Activated naive CD4-positive, alpha-beta T cell treated with Interleukin-2 at 50 U/mL for 16 hours (primary cell): ENCODE data around the gene POLA2.
"Not testable (repeated sequence)": the region's sequence is repeated elsewhere in the genome, so short reads cannot be mapped to it uniquely, and the experiment has no call there.

Experiments
- DNase-seq: peaks from one replicate; pipeline ENCODE4 v3.0.0-alpha.2; 2020

The POLA2 gene, protein sequence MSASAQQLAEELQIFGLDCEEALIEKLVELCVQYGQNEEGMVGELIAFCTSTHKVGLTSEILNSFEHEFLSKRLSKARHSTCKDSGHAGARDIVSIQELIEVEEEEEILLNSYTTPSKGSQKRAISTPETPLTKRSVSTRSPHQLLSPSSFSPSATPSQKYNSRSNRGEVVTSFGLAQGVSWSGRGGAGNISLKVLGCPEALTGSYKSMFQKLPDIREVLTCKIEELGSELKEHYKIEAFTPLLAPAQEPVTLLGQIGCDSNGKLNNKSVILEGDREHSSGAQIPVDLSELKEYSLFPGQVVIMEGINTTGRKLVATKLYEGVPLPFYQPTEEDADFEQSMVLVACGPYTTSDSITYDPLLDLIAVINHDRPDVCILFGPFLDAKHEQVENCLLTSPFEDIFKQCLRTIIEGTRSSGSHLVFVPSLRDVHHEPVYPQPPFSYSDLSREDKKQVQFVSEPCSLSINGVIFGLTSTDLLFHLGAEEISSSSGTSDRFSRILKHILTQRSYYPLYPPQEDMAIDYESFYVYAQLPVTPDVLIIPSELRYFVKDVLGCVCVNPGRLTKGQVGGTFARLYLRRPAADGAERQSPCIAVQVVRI

DNA sequence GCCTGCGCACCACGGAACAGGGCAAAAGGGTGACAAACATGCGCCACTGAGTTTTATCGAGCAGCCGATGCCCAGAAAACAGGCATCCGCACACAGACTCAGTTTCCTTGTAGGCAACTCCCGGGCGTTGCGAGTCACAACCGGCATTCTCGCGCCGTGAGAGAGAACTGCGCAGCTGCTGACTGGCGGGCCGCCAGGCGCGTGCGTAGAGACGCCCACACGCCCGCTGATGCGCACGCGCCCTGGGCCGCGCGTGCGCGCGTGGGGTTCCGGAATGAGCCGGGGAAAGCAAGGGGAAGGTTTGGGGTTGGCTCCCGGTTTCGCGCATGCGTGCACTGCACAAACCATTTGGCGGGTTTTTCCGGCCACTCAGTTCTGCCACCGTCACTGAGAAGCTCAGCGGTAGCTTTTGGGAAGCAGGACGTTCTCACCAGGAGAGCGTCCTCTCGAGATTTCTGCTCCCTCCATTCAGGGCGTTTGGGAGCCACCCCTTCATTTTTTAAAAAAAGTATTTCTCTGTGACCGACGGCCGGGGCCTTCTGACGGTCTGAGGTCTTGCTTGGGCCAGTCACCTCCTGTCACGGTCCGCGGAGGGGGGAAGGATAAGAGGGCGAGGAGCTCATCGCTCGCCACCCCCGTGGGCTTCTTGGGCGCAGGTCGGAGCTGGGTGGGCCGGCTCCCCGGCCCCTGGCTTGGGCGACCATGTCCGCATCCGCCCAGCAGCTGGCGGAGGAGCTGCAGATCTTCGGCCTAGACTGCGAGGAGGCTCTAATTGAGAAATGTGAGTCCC is at the start of gene POLA2:
Gene POLA2, plus strand, starts transcription at position 372 of the 790 bp plus-strand sequence. Its CDS starts 331 bp downstream, at position 703.
- peak; percentile 95 for DNase-seq

DNA sequence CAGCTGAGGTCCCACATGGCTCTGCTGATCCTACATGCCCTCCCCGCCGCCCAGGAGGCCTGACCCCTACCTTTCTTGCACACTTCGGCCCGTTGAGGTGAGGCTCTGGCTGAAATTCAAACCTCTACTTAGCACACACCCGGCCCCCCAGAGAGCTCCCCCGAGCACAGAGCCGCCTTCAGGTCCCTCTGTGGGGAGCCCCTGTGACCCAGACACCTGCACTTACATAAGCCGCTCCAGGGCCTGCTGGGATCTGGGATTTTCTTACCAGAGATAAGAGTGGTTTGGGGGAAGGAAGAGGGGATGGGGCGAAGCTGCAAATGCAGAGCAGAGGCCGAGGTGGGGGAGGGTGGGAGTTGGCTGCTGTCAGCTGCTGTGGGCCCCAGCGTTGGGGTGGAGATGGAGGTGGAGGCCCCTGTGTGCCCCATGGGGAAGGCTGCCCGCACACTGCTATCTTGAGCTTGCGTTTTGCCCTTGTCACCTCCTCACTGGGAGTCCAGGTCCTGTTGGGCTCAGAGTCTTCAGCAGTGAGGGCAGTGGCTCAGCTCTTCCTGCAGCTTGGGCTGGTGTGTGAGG is 49.4 kb upstream of the POLA2 start:
- no peak for DNase-seq

DNA sequence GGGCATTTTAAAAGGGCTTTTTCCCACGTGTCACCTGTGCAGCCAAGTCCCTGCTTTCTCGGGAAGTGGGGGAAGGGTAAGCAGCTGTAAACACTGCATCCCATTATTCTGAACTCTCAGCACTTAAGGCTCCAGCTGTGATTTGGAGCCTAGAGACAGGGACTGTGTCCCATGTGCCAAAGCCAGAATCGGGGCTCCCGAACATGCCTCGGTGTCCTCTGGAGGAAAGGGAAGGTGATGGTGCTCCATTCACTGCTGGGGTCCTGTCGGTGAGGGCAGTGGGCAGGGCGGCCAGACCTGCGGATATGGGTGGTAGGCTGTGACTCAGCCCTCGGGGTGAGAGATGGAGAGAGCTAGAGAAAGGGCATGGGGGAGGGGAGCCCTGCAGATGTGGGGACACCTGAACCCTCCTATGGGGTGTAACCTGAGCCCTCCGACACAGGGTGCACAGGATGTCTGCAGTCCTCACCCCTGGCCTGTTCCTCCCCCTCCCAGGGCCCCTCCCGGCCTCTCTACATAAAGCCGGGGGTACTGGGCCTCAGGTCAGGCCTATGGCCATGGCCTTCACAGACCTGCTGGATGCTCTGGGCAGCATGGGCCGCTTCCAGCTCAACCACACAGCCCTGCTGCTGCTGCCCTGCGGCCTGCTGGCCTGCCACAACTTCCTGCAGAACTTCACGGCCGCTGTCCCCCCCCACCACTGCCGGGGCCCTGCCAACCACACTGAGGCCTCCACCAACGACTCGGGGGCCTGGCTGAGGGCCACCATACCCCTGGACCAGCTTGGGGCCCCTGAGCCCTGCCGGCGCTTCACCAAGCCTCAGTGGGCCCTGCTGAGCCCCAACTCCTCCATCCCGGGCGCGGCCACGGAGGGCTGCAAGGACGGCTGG is 48.2 kb upstream of the POLA2 start:
- DNase-seq: no peak

DNA sequence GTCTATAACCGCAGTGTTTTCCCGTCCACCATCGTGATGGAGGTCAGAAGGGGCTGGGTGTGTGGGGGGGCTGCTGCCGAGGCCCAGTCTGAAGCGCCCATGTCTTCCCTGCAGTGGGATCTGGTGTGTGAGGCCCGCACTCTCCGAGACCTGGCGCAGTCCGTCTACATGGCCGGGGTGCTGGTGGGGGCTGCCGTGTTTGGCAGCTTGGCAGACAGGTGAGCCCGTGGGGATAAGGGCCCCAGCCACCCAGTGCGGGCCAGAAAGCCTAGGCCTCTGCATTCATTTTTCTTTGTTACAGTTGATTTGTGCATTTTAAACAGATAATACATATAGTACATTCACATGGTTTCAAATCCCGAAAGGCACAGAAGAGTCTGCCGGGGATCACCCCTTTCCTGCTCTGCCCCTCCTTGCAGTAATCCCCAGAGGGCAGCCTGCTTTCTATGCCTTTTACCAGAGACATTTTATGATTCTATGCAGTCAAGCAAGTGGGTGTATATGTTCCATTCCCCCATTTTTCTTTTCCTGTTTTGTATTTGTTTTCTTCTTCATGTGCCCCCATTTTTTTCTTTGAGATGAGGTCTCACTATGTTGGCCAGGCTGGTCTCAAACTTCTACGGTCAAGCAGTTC is 47.4 kb upstream of the POLA2 start:
- DNase-seq: no peak

DNA sequence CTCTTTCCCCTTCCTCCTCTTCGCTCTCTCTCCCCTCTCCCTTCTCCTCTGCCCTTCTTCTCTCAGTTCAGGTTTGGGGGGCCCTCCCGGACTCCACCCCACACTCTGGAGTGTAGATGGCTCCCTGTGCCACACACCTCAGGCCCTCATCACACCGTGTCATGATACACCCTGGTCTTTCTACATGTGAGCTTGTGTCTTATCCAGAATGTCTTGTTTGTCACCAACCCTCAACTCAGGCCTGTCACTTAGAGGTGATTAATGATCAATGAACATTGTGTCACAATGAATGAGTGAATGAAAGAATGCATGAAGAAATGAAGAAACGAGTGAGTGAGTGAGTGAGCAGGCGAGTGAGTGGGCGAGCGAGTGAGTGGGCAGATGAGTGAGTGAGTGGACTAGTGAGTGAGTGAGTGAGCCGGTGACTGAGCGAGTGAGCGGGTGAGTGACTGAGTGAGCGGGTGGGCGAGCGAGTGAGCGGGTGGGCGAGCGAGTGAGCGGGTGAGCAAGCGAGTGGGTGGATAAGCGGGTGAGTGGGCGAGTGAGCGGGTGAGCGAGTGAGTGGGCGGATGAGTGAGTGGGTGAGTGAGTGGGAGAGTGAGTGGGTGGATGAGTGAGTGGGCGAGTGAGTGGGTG is 46.2 kb upstream of the POLA2 start:
- DNase-seq: peak; percentile 44

DNA sequence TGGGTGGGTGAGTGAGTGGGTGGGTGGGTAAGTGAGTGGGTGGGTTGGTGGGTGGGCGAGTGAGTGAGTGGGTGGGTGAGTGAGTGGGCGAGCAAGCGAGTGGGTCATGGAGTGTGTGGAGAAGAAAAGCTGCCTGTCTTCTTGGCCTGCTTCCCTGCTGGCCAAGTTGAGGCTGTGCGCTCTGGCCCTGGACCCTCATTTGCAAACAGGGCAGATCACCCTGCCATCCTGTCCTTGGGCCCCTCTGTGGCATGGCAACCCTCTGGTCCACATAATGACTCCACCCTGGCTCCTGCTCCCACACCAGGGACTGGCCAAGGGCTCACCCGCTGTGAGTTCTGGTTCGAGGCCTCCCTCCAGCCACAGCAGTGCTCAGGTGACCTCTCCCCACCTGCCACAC is 44.9 kb upstream of the POLA2 start:
- no peak for DNase-seq

DNA sequence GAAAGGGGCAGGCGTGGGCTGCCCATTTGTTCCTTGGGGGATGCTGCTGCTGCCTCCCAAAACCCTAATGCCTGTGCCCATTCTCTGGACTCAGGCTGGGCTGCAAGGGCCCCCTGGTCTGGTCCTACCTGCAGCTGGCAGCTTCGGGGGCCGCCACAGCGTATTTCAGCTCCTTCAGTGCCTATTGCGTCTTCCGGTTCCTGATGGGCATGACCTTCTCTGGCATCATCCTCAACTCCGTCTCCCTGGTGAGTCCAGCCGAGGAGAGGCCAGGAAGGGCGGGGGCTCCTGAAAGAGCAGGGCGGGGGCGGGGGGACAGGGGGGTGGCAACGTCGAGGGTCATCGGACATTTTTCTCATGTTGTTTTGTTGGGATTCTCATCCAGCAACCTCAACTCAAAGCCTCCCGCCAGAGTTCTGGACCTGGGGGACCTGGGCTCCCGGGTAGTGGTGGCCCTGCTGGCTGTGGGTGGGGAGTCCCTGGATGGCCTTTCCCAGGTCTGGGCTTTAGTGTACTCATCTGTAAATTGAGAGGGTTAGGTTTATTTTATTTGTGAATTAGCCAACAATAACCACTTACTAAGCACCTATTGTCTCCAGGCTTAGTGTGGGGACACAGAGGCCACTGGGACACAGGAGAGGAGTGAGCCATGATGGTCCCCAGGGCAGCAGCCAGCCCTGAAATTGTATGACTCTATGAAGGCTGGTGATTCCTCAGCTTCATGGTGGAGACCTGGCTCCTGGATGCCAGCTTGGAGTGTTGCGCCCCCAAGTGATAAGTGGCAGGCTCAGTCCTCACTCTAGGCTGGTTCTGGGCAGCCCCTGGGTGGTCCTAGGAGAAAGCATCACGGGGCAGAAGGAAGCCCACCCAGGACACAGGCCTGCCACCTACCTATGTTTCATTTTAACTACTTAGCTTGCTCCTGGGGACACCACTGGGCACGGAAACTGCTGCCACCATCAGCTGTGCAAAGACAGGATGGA is 44.0 kb upstream of the POLA2 start:
- DNase-seq: no peak

DNA sequence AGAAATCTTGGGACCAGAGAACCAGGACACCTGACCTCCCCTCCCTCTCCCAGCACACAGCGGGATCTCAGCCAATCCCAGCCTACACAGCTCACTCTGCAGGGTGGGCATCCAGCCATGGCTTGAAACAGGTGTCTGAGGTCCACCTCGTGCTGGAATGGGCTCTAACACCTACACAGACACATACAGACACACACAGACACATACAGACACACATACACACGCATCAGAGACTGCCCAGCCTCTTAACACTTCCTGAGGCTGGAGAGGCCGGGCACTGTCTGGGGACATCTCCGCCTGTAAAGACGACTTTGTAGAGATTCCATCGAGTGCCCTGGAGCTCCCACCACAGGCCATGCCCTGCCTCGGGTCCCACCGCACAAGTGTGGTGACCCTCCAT is 43.3 kb upstream of the POLA2 start:
- DNase-seq: no peak

DNA sequence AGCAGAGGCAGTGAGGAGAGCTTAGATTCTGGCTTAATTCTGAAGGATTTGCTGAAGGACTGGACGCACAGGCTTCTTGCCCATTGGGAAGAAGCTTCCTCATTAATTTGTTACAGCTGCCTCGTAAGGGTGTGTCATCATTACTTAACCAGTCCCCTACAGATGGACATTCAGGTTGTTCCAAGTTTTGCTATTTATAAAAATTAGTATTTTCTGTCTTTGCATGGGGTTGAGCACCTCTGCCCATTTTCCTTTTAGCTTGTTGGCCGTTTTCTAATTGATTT is 41.9 kb upstream of the POLA2 start:
- no peak for DNase-seq

DNA sequence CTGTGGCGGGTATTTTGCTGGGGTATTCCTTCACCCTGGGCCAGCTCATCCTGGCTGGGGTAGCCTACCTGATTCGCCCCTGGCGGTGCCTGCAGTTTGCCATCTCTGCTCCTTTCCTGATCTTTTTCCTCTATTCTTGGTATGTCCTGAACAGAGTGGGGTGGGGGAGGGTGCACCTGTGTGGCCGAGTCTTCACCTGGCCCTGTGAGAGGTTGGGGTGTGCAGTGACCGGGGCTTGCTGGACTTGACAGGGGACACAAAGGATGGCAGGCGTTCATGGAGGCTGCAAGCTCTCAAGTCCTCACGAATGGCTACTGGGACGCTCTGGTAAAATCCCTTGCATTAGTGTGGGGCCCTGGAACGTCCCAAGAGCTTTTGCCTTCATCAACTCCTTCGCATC is 40.7 kb upstream of the POLA2 start:
- no peak for DNase-seq

DNA sequence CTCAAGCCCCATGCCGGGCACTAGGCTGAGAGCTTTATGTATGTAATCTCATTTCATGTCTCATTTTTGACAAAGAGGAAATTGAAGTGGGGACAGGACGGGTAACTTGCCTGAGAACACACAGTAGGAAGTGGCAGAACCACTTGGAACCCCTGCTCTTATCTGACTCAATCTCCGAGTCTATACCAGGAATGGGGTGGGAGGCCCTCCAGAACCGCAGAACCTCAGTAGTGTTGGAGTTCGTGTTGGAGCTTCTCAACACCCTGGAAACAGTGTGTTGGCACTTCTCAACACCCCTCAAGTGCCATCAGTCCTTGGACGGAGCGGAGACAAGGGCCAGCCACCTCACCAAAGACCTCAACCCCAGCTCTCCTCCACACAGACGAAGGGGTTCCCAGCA is 38.8 kb upstream of the POLA2 start:
- DNase-seq: no peak

DNA sequence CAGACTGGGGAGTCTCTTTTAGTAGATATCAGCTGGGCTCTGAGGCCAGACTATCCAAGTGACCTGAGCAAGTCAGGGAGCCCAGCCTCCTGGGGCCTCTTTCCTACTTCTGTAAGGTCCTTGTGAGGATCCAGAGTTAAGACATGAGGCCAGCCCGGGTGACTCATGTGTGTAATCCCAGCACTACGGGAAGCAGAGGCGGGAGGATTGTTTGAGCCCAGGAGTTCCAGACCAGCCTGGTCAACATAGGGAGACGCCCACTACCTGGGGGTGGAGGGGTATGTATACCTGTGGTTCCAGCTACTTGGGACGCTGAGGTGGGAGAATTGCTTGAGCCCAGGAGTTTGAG is 36.9 kb upstream of the POLA2 start:
- DNase-seq: no peak

DNA sequence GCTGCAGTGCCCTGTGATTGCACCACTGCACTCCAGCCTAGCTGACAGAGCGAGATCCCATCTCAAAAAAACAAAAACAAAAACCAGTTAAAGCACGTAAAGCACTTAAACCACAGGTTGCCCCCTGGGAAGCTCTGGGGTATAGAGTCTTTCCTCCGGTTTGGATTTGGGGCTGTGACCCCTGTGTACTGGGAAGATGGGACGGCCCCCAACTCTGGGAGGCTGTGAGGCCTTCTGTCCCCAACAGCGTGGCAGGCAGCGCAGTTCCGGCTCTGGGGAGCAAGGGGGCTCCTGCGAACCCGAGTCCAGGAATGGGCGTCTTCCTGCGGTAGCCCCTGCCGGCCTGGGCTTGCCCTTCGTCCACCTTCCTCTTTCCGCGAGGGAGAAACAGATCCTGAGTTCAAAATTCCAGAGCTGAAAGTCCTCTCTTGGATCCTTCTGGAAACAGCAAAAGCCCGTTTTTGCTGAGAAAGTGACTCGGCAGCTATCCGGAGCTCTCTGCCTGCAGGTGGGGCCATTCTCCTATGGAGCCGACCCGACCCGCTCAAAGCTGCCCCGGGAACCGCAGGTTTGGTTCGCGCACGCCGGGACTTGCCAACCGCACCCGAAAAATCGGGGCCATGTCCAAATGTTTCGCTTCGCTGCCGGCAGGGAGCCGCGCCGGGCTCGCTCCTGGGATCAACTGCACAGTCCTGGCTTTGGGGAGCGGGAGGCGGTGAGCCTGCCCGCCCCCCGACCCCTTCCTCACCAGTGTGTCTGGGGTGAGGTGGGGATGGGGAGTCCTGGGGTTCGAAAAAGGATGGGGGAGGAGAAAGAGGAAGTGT is 36.3 kb upstream of the POLA2 start:
- DNase-seq: peak; percentile 68

DNA sequence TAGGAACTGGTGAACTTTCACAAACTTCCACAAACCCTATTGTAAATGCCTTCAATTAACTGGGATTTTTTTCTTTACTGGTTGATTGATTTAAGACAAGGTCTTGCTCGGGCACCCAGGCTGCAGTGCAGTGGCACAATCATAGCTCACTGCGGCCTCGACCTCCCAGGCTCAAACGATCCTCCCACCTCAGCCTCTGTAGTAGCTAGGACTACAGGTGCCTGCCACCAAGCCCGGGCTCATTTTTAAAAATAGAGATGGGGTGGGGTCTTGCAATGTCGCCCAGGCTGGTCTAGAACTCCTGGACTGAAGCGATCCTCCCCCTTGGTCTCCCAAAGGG is 35.7 kb upstream of the POLA2 start:
- DNase-seq: no peak

DNA sequence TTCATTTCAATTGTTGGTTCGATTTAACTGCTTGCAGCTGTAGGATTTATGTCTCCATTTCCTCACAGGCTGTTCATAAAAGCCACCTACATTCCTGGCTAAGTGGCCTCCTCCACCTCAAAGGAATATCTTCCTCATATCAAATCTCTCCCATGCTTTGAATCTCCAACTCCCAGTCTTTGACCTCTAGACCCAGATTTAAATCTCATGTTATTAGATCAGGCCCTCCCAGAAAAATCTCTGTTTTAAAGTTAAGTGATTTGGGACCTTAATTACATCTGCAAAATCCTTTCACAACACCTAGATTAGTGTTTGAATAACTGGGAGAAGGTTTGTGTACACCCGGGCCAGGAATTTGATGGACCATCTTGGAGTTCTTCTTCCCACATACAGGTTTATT is 33.9 kb upstream of the POLA2 start:
- DNase-seq: no peak

DNA sequence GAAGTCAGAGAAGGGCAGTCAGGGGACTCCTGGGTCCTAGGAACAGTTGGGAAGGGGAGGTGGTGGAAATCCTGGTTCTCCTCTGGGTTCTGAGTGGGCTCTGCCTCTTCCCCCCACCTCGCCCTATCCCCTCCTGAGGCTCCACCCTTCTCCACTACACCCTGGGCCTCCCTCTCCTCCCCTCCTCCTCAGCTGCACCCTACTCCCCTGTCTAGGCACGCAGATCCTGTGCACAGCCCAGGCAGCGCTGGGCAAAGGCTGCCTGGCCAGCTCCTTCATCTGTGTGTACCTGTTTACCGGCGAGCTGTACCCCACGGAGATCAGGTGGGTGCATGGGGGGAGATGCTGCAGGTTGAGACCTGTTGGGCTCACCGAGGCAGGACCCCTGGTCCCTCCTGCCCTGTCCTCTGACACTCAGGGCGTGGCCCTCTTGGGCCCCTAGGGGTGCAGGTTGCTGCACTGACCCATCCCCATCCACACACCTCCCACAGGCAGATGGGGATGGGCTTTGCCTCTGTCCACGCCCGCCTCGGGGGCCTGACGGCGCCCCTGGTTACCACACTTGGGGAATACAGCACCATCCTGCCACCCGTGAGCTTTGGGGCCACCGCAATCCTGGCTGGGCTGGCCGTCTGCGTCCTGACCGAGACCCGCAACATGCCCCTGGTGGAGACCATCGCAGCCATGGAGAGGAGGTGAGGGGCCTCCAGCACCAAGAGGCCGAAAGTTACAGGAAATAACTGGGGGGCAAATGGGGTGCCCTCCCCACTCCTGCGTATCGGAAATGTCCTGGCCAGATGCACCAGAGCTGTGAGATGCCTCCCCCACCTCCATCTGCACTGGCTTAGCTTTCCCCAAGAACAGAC is 25.3 kb upstream of the POLA2 start:
- no peak for DNase-seq

DNA sequence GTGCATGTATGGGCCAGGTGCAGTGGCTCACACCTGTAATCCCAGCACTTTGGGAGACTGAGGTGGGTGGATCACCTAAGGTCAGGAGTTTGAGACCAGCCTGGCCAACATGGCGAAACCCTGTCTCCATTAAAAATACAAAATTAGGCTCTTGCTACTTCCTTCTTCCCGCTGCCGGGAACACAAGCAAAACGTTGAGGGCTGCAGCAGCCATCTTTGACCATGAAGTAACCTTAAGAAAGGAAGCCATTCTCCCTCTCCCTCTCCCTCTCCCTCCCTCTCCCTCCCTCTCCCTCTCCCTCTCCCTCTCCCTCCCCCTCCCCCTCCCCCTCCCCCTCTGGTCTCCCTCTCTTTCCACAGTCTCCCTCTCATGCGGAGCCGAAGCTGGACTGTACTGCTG is 23.5 kb upstream of the POLA2 start:
- not testable (repeated sequence) for DNase-seq

DNA sequence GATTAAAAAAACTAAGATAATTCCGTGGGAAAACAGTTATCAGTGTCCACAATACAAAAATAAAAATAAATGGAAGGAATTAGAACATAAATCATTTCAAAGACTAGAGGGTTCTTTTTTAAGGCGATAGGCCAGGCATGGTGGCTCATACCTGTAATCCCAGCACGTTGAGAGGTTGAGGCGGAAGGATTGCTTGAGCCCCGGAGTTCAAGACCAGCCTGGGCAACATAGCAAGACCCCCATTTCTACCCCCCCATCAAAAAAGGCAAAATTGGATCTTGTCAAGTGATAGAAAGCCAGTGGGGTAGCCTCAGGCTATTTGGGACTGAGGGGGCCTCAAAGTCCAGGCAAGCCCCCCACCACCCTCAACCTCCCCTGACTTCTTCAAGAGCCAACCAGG is 20.6 kb upstream of the POLA2 start:
- DNase-seq: no peak

DNA sequence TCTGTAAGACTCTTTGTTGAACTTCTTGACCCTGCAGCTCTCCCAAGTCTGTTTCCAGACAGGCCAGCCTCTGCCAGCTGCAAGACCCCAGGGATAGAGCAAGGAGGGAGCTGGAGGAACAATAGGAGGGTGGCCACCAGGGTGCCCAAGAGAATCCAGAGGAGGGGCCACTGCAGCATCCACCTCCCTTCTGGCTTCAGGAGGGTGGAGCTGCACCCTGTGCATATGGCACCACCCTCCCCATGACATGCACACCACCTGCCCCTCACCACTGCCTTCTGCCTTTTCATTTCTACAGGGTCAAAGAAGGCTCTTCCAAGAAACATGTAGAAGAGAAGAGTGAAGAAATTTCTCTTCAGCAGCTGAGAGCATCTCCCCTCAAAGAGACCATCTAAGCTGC is 20.1 kb upstream of the POLA2 start:
- DNase-seq: no peak
